Adrenal gland (tissue), 5 donors: ENCODE results near the gene PARP12.

Experiments
- CTCF ChIP-seq, 6 experiments: fragments of 450-650 bp in 4 of 6; fragments of 200-600 bp in 2 of 6; sonication (generic) in 1 of 6; IDR thresholded peaks; 1 replicate in 5 of 6; 2 replicates in 1 of 6; pipeline versions ENCODE4 v1.5.1 to v1.8.0; 2016 to 2021; ENCODE audit warnings: antibody characterized with exemption in 6 of 6, mild to moderate bottlenecking in 2 of 6, moderate library complexity in 1 of 6
- POLR2A ChIP-seq, 2 donors: fragments of 450-650 bp; IDR thresholded peaks; one replicate each; pipeline ENCODE4 v1.6.1; 2017; ENCODE audit warnings: antibody characterized with exemption in 2 of 2, mild to moderate bottlenecking in 2 of 2, moderate library complexity in 1 of 2
- donor health status: DM: no; HTN: no; CAD: no.

DNA sequence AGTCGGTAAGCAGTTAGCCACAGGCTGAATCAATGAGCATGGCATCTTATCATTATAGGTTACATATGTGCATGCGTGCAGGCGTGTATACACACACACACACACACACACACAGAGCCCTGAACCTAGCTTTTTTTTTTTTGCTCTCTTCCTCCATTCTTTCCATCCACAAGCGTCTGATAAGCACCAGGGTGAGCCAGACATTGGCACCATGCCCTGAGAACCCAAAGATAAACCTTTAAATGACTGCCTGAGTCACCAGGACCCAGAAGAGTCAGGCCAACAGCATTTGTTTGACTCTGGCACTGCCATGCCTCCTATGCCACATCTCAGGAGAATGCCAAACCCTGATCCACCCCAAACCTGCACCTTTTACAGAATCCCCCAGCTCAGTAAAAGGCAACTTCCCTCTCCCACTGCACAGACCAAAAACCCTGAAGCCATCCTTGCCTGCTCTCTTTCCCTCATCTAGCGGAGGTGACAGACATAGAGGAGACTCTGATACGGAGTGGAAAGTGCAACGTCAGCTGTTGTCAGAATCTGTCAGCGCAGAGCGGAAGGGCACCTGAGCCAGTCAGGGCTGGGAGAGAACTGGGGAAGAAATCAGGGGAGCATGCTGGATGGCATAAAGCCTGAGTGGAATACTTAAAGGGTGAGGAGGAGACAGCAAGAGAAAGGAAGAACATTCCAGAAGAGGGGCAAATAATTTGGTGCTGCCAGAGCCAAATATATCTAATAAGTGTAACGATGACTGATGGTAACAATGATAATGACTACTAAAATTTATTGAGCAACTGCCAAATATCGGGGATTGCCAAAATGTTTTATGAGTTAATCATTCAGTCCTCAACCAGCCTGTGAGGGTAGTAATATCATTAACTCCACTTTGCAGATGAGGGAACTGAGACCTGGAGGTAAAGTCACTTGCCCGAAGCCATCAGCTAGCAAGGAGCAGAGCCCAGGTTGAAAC lies 3.2 kb downstream of the PARP12 start:
- TF ChIP-seq CTCF (IDR thresholded peaks at IDR 0.05) (no peak), POLR2A (IDR thresholded peaks at IDR 0.05) (no peak)
